Central memory CD4-positive, alpha-beta T cell (primary cell): ENCODE measurements around the gene SIRT7.

ENCODE experiments used
- DNase-seq: peaks from one replicate; pipeline ENCODE4 v3.0.0; 2022

SIRT7 gene

DNA sequence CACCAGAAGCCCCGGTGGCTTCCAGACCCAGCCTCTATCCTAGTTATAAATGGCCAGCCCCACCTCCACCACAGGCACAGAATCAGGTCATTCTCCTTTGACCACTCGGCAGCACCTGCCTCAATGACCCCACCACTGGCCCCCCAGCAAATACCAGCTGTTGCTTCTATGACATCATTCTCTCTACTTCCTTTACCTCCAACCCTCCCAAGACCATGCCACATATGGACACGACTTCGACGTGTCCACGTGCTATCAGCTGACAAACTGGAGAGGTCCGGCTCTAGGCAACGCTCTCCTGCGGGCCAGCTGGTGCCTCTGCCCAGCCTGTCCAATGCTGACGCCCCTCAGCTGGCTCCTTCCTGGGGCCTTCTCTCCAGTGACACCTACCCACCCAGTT is 32.5 kb downstream of the SIRT7 start:
- DNase-seq = no peak

DNA sequence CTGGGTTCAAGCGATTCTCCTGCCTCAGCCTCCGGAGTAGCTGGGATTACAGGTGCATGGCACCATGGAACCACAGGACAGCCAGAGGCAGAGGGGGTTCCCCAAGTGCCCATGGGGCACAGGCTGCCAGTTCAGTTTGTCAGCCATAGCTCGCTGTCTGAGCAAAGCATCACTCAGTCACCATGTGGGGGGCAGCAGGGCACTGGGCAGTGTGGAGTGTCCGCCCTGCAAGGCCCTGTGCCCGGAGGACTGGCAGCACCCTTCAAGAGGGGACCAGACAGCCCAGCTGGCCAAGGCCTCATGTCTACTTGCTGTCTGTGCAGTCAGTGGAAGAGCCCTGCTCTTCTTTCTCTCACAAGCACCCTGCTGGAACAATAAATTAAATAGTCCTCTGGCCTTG is 33.0 kb downstream of the SIRT7 start:
- DNase-seq = no peak

DNA sequence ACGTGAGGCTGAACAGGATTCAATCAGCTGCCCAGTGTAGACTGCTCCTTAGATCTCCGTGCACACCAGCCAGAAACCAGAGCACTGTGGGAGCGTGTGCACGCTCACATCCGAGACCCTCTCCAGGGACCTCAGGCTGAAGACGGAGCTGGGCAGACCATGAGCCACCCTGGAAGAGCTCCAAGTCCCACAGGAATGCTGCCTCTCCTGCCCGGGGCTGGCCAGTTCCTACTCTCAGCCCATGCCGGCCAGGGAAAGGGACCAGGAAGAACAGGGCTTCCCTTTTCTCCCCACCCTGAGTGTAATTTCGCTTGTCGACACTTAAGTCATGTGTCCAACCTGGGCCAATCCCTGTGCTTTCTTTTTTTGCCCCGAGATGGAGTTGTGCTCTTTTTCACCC is 33.5 kb downstream of the SIRT7 start:
- no peak for DNase-seq

DNA sequence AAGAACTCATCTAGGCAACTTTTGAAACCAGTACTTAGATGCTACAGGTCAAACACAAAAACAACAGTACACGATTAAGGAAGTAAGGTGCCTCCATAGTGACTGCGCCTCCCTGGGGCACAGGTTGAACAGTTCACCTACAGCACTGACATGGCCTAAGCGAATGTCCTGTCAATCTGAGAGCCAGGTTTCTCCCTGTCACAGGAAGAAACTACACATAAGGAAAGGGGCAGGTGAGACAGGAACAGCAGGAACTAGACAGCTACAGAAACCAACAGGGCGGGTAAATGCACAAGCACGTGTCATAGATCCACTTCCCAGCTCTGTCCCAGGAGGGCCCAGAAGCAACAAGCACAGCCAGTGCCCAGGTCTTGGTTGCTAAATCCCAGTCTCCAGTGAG is 38.9 kb downstream of the SIRT7 start:
- no peak for DNase-seq

DNA sequence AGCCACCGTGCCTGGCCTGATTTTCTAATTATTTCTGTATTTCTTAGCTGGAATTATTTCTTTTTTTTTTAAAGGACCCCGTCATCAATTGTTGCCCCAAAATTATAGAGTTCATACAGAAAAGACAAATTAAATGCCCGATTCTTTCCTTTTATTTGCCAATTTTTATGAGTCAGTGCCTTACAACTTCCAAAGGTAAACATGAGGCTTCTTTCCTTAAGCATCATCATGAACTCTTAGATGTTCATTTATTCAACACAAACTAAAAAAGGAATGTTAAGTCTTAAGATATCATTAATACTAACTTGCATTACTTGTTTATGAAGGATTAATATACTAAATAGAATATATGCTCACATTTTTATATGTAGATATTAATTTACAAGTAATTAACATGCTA is 39.7 kb downstream of the SIRT7 start:
- no peak for DNase-seq

DNA sequence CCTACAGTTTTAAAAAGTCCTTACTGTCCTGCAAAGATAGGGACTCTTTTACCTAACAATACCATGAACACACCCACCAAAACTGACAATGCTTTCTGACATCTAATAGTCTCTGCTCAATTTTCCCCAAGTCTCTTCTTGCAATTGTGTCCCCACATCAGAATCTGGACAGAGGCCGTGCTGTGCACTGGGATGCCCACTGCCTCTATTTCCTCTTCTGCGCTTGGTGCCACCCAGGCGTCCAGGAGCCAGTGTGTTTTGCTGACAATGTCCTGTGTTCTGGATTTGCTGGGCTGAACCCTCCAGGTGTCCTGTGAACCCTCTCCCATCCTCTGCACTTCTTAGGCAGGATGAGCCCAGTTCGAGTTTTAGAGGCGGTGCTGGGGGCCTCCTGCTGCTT is 40.4 kb downstream of the SIRT7 start:
- DNase-seq = no peak

DNA sequence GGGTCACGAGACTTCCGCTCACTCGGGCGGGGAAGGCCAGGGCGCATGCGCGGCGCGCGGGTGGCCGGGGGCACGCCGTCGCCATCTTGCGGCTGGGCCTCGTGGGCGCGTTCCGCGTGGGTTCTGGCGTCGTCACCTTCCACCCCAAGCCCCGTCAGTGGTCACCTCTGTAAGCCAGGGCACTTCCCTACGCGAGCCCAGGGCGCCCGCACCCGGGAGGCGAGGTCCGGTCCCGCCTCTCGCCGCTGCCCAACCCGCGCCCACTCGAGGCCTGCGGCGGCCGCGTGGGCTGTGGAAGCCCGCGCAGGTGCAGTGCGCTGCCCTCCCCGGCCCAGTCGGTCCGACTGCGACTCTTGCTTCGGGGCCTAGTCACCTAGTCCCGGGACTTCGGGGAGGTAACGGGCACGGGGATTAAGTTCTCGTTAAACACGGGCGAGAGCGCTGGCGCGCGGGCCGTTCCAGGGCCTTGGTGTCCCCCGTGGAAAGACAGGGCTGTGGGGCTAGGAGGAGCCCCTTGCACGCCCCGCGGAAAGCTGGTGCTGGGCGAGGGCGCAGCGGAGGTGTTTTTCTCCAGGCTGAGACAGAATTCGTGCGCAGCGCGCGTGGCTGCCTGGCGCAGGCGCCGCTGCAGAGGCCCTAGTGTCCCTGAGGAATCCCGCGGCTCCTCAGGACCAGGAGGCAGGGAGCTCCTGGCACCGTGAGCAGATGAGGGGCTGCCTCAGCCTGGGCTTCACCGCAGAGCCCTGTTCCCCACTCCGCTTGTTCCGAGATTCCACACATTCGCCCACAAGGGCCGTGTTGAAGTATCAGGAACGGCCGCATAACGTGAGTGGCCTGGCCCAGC is 46.4 kb downstream of the SIRT7 start:
- DNase-seq = peak; percentile 96

DNA sequence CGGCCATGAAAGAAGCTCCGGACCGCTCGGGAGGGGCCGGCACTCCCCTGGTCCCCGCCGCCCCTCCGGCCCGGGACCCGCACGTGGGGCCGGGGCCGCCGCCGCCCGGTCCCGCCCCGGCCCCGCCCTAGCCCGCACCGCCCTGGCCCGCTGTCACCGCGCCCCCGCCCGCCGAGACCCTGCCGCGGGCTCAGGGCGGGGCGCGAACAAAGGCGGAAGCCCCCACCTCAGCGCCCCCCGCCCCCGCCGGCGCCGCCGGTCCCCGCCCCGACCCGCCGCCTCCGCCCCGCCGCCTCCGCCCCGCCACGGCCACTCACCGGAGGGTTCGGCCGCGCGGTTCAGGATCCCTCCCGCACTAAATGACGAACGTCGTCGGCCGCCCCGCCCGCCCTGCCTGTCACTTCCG is 47.0 kb downstream of the SIRT7 start, which contains the start of gene ARHGDIA:
Gene ARHGDIA, minus strand, starts transcription at position 357 of the 406 bp plus-strand sequence. CDS start 1,407 bp downstream, outside the sequence.
- no peak for DNase-seq

DNA sequence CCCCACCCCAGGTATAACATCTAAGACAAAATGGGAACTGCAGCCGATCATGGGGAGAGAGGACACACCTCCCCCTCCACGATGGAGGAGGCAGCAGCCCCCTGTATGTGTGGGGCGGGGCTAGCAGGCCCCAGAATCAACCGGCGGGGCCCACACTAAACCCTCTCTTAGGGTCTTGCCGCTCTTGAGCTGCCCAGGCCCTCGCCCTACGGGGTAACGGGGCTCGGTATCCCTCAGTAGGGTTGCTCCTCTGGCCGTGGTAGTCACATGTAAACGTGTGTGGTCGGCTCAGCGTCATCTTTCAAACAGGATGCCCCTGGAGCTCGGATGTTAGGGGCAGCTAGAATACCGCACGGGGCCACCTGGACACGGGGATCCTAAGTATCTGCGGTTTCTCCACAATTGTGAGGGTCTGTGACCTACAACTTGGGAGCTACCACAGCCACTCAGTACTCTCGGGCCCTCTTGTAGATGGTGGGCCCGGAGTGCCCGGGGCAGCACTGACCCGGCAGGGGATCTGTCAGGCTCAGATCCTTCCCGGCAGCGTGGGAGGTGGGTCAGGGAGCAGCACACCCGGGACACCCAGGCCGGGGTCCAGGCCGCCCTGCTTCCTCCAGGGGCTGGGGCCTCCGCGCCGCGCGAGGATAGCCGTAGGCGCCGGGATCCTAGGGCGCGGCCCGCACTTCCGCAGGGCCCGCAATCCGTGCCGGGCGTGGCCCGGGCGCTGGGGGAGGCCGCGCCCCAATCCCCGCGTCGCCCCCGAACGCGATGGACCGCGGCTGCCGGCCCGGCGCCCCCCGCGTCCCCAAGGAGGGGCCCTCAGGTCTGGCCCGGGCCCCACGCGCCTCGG is 47.6 kb downstream of the SIRT7 start:
- DNase-seq = peak; percentile 44

DNA sequence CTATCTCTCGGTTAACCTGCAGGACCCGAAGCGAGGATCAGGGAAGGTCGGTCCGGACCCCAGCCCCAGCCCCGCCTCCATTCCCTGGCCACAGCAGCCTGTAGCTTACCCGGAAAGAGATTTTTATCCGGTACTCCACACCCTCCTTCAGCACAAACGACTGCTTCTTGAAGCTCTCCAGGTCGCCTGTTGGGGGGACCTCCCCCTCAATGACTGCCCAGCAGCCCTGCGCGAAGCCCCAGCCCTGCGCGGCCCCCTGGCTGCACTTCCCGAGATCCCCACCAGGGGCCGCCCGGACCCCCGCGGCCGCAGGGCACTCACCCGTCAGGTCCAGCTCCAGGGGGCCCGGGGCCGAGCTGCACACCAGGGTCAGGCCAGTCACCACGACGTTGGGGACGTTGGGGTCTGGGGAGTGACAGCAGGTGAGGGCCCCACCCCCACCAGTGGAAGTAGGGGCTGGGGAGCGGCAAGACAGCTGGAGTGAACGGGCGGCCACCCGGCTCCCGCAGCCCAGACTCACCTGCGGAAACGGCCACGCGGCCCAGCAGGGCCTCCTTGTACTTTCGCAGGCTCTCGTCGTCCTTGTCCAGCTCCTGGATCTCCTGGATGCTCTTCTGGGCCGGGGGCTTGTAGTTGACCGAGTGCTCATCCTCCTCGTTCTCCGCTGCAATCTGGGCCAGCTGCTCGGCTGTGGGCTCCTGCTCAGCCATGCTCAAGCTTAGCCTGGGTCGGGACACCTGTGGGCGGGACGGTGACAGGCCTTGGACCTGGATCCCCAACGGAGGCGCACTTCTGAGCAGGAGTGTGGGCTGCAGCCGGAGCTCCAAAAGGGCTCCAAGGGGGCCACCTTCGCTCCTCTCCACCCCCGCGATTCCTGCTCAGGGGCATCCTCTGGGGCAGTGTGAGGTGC is 48.5 kb downstream of the SIRT7 start:
- DNase-seq = no peak

DNA sequence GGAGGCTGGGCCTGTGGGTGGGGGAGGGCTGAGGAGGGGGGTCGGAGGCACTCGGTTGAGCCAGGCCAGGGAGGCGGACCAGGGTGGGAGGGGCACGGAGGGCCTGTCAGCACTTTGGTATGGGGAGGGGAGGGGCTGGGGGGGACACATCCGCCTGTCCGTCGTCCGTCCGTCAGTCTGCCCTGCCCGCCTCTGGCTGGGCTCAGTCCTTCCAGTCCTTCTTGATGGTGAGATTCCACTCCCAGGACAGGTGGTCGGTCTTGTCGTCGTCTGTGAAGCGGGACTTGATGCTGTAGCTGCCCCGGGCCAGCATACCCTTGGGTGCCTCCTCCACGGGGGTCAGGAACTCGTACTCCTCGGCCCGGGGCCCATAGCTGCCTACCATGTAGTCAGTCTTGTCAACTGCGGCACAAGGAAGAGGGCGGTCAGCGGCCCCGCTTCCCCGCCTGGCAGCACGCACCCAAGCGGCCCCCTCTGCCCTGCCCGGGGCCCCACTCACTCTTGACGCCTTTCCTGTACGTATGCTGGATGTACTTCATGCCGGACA is 49.2 kb downstream of the SIRT7 start:
- DNase-seq = no peak

DNA sequence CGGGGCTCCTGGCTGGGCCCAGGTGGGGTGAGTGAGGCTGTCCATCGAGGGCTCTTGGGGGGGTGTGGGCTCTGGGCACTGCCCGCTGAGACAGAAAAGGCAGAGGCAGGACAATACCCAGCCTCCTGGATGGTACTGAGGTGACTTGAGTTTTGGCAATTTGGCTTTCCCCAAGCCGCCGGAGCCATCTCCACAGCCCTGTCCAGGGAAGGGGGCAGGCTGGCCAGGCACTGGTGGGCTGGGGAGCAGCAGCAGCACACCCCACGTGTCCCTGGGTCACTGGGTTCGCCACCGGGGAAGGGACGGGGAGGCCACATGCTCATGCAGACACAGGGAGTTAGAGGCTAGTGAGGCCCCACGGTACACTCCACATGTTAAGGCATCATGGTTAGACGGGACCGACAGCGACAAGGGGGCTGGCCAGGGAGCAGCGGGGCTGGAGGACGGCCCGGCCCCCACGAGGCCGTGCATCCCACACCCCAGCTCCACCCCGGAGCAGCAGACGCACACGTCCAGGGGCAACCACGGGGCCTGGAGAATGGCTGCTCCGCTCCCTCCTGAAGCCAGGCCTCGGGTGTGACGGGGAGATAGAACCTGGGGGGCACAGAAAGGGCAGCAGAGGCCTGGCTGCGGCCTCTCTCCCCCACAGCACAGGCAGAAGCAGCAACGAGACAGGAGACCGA is 49.8 kb downstream of the SIRT7 start:
- DNase-seq = no peak

DNA sequence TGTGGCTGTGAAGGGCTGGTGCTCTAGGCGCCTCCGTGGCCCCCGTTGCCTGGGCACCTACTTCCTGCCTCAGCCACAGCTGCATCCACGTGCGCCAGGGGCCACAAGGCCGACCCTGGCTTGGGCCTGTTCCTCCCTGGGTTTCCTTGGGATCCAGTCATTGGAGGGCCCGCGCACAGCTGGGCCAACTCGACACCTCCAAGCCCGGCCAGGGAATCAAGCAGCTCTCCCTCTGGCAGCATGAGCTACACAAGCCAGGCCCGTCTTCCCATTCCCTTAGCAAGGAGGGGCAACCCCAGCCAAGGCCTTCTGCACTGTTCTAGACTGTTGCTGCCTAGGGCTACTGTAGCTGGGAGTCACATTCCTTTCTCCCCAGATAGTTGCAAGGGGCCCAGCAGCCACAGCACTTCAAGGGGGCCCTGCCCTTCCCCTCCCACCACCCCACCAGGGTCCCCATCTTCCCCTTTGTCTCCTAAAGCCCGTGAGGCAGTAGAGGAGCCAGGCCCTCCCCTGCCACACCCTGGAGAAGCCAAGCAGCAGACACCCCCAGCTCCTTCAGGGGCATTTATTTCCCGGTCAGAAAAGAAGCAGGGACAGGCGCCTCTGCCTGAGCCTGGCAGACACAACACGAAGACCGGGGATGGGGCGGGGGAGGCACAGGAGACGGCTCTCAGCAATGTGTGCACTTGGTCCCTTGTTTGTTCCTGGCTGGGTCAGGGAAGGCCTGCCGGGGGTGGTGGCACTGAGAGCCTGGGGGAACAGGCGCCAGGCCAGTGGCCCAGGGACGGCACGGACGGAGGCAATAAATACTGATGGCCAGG is 50.6 kb downstream of the SIRT7 start:
- DNase-seq = no peak

DNA sequence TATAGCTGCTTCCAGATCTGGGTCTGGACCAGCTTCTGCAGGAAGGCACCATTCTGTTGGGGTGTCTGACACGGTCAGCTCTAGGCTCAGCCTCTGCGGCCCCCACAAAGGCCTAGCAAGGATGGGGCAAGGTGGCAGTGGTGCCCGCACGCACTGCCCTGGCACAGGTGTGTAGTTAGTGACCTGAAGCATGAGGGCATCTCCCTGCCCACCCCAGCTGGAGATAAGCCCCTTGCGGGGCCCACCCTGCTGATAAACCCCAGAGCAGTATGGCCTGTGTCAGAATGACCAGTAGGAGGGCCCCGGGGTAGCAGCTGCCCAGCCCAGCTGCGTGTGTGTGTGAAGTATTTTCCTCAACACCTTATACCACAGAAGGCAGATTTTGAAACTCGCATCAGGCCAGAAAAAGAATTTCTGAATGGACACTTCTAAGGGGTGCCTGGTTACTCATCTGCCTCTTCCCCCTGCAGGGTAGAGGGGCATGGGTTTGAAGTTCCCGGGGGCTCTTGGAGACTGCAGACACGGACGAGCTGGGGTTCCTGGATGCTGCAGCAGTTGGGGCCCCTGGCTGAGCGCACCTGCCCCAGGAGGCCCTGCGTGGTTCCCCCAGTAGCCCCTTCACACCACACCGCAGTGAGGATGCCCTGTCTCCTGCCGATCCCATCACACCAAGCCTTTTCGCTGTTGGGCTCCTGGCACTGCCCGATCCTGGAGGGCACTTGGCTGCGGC is 51.4 kb downstream of the SIRT7 start:
- no peak for DNase-seq

DNA sequence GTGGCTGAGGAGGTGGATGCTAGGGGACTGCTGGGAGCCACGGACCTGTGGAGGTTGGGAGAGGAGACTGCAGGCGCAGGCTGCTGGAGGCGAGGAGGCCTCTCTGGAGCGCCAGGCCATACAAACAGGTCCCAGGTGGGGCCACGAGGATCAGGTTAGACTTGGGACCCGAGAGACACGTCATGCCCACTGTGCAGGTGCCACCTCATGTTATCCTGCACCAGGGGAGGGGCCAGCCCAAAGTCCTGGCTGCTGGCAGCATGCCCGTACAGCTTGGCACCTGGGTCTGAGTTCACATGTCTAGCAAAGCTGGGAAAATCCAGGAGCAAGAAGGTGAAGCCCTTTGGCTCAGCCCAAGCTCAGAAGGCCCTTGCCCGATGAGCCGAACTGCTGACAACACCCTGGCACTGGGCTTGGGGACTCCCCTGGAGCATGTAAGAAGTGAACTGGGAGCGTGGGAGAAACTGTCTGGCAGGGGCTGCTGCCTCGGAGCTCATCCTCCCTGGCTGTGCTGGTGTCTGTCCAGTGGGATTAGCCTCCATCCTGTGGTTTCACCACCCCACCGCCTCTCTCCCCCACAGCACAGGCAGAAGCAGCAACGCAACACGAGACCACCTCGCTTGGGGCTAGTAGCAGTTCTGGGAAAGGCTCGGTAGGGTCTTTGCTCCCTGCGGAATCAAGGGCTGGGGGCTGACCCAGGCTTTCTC is 52.1 kb downstream of the SIRT7 start:
- no peak for DNase-seq

DNA sequence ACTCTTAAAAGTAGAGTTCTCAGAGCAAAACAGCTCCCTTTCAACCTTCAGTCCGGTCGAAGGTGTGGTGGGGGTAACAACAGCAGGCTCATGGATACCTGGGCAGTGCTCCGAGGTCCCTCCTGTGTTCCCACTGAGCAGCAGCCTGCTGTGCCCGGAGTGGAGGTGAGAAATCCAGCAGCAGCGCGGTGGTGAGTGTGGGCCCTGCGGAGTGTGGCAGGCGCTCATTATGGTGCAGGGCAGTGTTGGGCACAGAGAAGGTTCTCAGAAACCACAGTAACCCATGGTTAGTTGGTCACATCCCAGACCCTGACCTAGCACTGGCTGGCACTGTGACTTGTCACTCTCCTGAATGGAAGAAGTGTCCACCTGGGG is 52.6 kb downstream of the SIRT7 start:
- no peak for DNase-seq

DNA sequence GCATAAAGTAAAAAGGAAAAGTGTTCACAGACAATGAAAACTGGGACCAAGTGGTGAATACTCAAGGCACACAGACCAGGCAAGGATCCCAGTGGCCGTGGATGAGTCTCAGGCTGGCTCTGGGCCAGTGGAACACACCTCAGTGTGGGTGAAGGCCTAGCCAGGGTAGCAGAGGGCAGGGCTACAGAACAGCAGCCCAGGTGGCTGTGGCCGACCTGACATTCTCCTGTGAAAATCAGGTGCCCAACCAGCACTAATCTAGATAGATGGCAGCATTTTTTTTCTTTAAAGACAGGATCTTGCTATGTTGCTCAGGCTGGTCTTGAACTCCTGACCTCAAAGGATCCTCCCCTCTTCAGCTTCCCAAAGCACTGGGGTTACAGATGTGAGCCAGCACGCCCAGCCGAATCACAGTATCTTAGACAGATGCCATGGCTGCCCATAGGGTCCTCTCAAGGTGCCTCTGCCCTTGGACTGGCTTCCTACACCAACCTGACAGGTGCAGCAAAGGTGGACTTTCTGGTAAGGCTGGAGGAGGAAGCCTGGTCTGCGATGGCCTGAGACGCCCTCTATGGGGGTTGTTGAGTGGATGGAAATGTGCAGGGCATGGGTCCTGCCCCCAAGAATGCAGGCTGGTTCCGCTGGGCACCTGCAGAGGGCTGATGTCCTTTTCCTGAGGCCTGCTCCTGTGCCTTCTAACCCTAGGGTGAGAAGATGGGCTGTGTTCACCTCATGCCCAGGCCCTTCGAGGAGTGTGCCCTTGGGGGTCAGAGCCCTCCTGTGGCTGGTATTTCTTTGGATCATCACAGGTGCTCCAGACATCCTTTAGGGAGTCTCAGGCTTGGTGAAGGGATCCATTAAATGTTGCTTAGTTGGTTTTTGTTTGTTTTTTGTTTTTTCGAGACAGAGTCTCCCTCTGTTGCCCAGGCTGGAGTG is 53.9 kb downstream of the SIRT7 start:
- DNase-seq = no peak

DNA sequence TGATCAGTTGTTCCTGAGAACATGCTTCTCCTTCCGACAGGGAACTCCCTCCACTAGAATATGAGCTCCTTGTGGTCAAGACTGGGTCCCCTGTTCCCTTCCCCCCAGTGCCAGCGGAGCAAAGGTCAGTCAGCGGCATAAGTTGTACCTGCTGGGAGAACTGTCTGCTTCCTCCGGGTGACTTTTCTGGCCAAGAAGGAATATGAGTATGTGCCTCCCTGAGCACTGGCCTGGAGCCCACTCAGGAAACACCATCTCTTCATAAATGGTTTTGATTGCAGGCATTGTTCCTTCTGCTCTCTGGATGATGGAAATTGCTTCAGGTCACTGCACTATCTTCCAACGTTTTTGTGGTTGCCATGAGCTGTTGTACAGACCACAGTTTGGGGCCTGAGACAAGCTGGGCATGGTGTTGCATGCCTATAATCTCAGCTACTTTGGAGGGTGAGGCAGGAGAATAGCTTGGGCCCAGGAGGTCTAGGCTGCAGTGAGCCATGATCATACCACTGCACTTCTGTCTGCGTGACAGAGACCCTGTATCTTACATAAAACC is 54.8 kb downstream of the SIRT7 start:
- DNase-seq = no peak
